CD4-positive, alpha-beta T cell treated with Interleukin-21 for 1 hour (primary cell): Measurements from ENCODE around the gene PIP4K2B.
A peak's percentile ranks its signal among the peaks of the same experiment; 100 is the strongest.

Source experiments
- DNase-seq: peaks from one replicate; pipeline ENCODE4 v3.0.0-alpha.2; 2020

PIP4K2B gene

DNA sequence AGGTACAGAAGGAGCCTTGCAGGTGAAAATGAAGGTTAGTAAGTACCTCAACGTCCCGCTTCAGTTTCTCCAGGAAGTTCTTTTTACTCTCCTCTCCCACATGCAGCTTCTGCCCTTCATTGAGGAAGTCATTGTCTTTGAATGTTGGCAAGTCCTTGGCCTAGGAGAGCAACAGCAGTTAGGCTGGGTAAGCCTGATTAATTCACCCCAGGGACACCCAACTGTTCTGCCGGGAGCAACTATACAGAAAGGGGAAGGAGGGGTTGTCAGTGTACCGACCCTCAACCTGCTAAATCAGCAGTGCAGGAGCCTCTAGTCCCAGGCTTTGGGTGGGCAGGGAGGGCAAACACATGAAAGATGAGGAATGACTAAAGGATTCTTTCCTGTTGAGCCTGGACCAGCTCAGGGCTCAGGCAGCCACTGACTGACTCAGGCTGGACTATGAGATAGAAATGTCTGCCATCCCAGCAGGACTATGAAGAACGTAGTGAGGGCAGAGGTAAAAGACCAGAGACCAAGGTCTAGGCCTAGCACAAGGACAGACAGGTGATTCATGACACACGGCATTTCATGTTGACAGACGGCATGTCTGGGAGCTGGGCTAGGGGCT, 21.6 kb downstream of the PIP4K2B start:
- DNase-seq = no peak

DNA sequence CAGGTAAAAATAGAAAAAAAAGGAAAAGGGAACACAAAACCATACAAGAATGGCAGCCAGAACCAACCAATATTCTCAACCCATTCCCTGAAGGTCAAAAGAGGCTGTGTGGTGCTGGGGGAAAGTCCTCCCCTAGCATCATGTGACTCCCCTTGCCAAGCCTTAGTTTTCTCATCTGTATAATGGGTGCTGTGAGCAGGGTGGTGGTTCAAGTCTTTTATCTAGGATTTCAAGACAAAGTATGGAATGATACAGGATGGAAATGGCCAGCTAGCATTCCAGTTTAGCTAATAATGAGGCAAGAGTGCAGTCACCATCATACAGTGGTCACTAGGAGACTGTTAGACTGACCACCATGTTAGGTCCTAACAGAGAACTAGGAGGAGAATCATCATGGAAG, 26.1 kb downstream of the PIP4K2B start:
- no peak for DNase-seq

DNA sequence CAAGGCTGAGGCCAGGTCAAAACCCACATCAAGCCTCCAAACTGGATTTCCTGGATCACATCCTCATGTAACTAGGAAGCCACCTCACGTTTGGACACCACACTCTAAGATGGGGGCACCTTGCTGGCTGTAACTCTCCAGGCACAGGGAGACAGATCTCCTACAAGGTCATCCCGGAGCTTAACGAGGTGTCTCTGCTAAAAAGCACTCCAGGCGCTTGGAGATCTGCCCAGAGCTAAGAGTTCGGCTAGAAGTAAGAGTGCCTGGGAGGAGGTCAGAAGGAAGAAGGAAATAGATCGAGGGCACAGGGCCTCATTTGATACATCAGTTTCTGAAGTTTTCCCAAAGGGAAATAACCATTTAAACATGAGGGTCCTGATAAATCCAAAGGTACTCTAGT, 30.9 kb downstream of the PIP4K2B start:
- DNase-seq = no peak

DNA sequence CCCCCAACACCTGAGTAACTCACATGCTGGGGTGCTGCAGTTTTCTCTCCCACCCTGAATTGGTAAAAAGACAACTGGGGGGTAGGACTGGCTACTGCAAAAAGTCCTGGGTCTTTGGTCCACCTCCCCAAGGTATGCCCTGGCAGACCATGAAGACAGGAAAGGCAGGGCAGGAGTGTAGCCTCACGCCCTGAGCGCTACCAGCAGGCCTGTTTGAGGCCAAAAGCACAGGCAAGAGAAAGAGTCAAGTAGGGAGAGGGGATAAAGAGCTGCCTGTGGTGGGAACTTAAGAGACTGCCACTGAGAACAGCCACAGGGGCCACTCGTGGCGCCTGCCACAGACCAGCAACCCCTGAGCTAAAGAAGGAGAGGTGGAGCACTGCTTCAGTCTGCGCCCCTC, 33.0 kb downstream of the PIP4K2B start:
- DNase-seq = no peak

DNA sequence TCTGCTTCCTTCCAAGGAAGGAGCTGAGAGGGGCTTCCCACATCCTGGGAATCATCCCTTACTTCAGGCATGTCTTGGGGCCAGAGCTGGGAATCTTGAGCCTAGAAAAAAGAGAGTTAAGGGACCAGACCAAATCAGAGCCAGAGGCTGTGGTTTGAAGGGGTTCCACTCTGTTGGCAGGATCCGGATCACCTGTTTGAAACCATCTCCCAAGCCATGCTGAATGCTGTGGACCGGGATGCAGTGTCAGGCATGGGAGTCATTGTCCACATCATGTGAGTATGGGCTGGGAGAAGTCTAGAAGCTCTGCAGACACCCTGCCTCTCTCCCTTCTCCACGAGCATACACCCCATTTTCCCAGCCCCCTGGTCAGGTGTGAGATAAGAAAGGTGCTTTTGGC, 37.1 kb downstream of the PIP4K2B start:
- DNase-seq = no peak

DNA sequence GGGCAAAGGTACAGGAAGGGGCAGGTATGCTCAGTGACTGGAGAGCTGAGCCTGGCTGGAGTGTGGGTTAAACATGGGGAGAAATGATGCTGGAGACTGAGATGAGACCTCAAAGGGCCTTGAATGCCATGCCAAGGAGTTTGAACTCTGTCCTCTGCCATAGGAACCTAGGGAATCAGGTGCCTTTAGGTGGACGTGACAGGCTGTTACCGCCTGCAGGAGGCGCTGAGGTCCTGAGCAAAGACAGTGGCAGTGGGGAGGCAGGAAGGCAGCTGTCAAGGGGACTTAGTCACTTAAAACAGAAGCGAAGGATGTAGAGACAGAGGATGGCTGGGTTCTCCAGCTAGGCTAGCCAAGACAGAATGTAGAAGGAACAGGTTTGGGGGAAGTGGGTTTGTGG, 37.7 kb downstream of the PIP4K2B start:
- peak; percentile 38 for DNase-seq

DNA sequence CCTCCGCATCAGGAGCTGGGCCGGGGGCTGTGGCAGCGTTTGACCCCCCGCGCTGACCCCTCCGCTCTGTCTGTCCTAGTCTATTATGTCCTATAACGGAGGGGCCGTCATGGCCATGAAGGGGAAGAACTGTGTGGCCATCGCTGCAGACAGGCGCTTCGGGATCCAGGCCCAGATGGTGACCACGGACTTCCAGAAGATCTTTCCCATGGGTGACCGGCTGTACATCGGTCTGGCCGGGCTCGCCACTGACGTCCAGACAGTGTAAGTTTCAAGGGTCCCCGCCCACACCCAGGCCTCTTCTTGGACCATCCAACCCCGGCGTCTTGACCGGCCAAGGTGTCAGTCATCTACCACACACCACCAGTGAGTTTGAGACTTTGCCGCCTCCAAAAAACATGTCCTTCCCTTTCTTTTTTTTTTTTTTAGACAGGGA, 46.3 kb downstream of the PIP4K2B start:
- no peak for DNase-seq

DNA sequence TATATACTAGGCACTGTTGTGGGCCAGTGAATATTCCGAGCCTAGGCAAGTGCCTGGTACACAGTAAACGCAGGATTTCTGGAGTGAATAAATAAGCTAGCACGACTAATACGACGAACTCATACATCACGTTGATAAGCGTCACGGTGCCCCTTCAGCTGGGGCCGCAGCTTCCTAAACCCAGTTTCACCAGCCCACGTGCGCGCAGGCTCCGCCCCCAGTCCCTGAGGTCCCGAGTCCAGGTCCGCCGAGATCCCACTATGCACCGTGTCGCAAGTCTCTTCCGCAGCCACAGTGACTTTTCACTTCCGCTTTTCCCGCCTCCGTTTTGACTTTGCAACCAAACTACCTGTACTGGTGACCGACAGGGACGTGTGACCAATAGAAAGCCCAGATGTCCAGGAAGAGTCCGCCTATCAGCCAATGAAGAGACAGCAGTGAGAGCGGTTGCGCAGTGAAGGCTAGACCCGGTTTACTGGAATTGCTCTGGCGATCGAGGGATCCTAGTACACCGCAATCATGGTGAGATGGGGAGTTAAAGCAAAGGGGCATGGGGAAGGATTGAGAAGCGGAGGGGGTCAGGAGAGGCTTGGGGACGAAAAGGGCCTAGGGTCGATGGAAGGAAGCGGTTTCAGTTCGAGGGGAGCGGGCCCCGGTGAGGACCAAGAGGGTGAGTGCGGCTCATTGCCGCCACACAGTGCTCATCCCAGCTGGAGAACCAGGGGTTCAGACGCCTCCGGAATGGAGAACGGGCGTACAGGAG, 46.9 kb downstream of the PIP4K2B start, which contains the start of gene PSMB3:
Gene PSMB3 (plus strand): TSS at position 434 of the 763 bp plus-strand sequence. CDS start 86 bp downstream, at position 520.
- peak; percentile 99 for DNase-seq

DNA sequence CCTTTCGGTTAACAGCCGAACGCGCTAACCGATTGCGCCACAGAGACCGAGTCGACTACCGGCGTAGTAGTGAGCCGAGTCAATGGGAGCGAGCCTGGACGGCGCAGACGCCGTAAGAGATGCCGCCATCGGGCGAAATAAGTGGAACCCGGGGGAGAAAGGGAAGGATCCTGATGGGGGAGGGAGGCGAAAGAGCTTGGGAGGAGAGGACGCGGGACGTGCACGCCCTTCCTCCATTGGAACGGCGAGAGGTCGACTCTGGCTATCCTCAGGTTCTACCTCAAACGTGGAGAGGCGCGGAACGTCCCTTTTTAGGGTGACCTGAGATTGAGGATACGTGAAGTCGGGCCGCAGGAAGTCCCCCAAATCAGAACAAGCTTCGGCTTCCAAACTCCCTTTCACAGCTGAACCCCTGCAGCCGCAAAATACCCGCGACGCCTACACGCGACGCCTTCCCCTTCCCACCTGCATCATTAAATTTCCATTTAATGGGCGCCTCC, 47.5 kb downstream of the PIP4K2B start:
- DNase-seq = peak; percentile 86

DNA sequence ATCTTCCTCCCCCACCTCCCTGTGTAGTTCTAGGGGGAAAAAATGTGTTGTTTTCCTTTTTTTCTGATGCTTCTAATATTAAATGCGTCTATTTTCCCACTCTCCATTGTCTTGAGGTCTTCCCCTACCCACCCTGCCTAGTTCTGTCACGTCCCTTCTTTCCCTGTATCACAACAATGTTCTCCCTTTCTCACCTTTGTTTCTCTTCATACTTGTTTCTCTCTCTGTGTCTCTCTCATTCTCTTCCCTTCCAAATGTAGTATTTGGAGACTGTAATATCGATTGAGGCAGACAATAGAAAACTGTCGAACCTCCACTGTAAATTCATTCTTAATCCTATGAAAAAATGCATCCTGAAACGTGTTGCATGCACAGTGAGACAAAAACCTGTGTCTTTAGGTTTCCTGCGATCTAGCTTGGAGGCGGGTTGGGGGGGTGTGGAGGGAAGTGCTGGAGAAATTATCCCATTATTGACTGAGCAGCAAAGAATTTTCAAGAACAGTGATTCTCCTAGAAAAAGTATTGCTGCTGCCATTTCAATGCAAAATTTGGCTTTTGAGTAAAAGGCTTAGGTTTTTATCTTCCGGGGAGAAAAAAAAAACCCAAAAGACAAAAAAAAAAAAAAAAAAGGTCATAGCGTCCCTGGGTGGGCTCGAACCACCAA, 48.1 kb downstream of the PIP4K2B start:
- no peak for DNase-seq

DNA sequence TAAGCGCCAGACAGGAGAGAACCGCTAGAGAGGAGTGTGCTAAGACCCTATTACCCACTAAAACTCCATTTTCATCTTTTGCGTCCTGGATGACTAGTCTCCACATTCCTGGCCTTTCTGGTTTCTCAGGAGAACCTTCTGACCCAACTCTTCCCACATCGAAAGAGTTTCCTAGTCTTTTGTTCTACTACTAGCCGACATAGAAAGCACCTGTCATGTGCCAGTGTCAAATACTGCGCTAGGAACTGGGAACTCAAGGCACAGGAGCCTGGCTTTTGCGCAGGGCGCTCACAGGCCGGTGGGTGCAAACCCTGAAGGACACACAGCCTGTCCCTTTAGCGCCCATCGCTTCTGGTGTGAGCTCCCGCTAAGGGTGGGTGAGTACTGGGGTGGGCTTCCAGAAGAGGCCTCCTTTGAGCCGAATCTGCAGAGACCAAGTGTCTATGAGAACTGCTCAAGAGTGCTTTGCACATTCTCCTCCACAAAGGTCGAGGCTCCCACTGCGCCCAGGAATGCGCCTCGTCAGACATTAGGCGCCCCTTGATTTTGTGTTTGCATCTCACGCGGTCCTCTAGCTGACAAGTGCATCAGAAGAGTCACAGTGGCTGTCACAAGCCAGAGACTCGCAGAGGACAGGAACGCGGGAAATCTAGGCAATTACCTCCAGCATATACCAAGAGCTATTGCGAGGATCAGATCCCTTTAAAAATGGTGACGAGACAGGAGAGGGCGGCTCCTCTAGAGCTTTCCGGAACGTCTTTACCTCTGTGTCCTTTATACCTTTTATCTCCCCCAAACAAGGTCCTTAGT, 48.8 kb downstream of the PIP4K2B start:
- no peak for DNase-seq

DNA sequence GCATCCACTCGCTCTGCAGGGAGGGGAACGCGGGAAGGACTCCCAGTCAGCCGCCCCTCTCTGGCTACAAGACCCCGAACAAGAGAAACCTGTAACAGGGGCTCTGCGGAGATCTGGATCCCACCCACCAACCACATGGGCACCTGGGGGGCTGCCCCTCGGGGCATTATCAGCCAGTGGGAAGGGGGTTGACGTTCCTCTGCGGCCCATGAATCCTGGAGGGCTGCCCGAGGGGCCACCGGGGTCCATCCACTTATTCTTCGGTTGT, 49.4 kb downstream of the PIP4K2B start:
- no peak for DNase-seq

DNA sequence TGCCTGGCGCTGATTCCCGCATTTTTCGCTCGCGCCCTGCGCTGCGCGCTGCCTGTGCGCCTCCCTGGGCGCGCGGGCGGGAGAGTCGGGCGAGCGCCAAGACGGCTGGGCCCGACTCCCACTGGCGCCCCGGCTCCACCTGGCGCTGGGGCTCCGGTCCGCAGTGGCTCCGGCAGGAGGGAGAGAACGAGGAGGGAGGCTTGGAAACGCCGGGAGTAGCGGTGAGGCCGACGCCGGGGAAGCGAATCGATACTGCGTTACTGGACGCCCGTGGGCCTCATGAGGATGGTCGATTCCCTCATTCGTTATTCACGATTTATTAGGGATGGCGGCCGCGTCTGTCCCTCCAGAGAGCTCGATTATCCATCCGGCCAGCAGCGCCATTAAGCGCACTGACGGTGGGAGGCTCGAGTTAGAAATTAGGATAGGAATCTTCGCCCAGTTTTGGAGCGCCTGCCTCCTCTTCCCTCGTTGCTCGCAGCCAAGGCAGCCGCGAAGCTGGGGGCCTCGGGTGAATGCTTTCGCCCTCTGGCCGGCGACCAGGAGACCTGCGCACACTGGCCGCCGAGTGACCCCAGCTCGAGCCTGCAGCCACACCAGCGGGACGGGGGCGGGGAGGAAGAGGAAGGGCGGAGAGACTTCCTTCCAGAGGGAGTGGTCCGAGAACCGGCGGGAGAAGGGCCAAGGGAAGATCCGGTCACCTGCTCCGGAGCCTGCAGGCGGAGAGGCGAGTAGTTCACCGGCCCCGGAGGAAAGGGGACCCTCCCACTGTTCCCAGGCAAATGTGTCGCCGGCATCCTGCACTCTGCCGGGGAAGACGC, 49.9 kb downstream of the PIP4K2B start:
- no peak for DNase-seq

DNA sequence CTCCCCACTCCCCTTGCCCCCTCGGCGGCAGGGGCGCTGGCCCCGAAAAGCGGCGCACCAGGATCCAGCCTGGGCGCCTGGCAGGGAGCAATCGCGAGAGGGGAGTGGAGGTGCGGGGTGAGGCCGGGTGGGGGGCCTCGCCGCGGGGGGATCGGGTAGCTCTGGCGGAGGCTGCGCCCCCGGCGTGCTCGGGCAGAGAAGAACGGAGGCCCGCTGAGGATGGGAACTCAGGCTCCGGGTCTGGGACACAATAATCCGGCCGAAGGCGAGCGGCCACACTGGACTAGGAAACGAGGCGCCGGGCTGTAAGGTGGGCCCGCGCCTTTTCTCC, 50.5 kb downstream of the PIP4K2B start:
- no peak for DNase-seq

DNA sequence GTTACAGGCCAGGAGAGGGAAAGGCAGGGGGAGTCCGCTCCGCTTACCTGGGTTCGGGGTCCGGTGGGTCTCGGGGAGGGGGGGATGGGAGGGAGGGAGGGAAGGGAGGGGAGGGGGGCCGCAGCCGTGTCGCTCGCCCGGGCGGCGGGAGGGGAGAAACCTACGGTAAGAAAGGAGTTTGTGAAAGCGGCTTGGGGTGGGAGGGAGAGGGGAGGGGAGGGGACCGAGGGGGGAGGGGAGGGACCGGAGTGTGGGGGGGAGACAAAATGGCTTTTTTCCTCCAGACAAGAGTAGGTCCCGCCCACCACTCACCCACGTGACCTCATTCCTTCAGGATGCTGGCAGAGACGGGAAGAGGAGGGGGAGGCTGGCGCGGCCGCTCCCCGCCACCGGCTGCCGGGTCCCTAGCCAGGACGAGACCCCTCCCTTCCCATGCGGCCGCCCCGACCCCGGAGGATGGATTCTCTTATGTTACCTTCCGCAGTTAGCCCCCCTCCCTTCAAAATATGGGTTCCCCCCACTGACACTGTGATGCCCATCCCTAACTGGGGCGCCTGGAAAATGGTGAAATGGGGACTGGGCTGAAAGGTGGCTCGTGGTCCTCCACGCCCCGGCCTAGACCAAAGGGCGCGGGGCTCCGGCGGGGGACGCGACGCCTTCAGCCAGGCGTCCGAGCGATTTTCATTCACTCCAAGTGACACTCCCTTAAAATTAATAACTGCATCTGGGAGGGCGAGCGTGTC, 51.0 kb downstream of the PIP4K2B start, which contains the start of gene PCGF2:
Gene PCGF2 (minus strand): TSS at position 188 of the 743 bp plus-strand sequence. CDS start 7,934 bp downstream, outside the sequence.
- no peak for DNase-seq

DNA sequence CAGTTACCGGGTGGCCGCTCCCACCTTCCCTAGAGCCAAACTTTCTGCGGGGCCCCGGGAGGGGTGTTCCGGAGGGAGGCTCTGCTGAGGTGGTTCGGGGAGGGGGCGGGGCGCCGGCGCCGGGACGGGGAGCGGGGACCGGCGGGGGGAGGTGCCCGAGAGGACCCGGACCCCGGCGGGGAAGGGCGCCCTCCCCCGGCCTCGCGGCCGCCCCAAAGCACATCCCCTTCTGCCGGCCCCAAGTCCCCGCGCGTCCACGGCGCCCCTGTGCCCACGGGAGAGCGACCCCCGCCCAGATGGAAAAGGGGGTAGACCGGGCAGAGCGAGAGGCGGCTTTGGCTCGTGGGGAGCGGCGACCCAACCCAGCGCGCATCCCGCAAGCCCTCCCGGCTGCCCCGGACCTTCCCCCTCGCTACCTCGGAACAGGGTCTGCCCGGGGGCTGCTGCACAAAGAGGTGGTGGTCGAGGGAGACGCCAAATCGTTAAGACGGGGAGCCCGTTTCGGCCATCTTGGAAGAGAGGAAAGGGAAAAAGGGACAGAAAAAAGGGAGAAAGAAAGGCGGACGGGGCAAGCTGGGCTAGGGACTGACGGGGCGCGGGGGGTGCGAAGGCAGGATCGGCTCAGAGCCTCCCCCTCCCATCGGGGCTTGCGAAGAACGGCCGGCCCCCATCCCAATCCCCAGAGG, 51.8 kb downstream of the PIP4K2B start:
- no peak for DNase-seq

DNA sequence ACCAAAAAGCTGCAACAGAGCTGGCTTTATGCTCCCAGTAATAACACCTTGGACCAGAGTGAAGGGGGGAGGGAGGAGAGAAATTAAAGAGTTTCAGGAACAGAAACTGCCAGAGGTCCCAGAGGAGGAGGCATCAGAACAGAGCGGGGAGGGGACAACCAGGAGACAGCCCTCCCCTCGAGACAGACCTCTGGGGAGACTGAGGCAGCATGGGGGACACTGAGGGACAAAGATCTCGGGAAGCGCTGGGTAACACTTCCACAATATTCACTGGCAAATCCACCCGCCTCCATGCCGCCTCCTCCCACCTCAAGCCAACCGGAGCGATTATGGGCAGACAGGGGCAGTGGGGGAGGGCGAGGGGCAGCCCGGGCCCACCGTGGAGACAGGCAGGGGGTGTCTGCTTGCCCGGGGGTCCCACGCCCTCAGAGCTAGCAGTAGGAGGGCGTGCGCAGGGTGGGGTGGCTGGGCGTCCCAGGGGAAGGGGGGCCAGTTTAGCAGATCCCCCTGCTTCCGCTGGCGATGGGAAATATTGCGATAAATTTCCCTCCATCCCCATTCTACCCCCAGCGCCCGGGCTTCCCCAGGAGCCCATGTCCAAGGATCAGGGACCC, 52.4 kb downstream of the PIP4K2B start:
- no peak for DNase-seq

DNA sequence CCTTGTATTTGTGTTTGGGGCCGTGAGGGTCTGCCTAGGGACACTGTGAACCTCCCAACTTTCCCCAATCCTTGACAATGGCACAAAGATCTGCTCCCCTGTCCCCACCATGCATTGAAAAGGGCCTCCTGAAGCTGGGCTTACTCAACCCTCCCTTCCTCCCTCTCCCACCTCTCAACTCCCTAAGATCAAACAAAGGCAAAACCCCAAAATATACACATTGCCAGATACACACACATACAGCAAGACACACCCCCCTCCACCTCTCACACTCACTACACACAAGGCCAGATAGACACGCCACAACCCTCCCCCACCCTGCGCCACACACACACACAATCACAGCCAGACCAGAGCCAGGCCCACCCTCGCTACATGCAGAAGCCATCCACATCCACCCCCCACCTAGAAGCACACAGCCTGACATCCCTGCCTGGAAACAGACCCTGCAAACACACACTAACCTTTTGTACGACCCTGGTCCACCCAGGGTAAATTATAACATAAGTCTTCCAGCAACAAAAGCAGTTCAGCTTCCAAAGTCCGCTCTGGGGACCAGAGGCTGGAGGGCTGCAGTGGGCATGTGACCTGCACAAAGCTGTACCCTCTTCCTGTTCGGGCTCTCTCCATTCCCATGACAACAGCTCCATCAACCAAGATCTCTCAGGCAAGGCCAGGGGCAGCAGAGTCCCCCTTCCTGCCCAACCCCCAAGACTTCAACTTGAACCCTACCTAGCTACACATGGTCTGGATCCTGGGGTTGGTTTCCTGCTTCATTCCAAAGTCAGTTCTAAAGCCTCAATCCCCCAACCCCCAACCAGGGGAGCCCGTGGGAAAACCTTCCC, 53.1 kb downstream of the PIP4K2B start:
- DNase-seq = no peak

DNA sequence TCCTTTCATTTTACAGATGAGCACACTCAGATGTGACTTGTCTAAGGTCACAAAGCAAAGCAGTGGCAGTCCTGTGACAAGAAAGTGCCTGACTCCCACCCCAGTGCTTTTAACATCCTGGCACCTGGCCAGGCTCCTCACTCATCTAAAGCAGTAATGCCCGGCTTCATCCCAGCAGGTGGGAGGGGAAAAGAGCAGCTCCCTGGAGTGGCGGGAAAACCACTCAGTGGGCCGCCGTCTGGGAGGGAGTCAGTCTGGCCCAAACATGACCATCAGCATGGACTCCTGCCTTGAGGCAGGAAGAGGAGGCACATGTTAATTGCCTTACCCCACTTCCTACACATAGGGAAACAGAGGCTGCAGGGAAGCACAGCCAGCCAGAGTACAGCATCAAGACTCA, 53.8 kb downstream of the PIP4K2B start:
- DNase-seq = no peak
